Uterus (tissue), 2 donors: Measurements from ENCODE around the gene ZNF639.

Experiments
- CTCF ChIP-seq, 4 experiments: fragments of 200-600 bp in 2 of 4; fragments of 450-650 bp in 2 of 4; sonication (generic) in 2 of 4; IDR thresholded peaks; one replicate each; pipeline ENCODE4 v1.5.1; 2016 to 2019; ENCODE audit warnings: antibody characterized with exemption in 4 of 4, mild to moderate bottlenecking in 2 of 4, moderate library complexity in 1 of 4
- POLR2A ChIP-seq, 2 donors: fragments of 450-650 bp; IDR thresholded peaks; one replicate each; pipeline ENCODE4 v1.6.1; 2016; ENCODE audit warnings: antibody characterized with exemption in 2 of 2, mild to moderate bottlenecking in 1 of 2, moderate library complexity in 1 of 2

GRCh38 chr3:179363332-179363731 lies 40.5 kb downstream of the ZNF639 start:
- TF ChIP-seq CTCF (IDR thresholded peaks at IDR 0.05) = no peak
- no peak for TF ChIP-seq POLR2A (IDR thresholded peaks at IDR 0.05)
